GM18498 (cell line): ENCODE data around the gene GATAD2B.

Experiments
- ATAC-seq: cut with Tn5 transposase; IDR thresholded peaks from one replicate; pipeline ENCODE4 v1.9.1; 2021; ENCODE audit warnings: mild to moderate bottlenecking, moderate library complexity; ENCODE audit not compliant: unreplicated experiment

GATAD2B gene

GRCh38 chr1:153922972-153923925, at the start of gene GATAD2B:
Gene GATAD2B (minus strand): TSS chr1:153922972. CDS start chr1:153828347, 94,625 bp downstream.
- peak; percentile 95 for ATAC-seq

- no peak for ATAC-seq
Observed at GRCh38 chr1:153970346-153970745, 47.6 kb upstream of the GATAD2B start.

GRCh38 chr1:153968972-153969371, 46.2 kb upstream of the GATAD2B start:
- ATAC-seq, result no peak

- ATAC-seq, result no peak
Observed at GRCh38 chr1:153968408-153968807, 45.6 kb upstream of the GATAD2B start.

GRCh38 chr1:153968000-153968363, 45.2 kb upstream of the GATAD2B start:
- ATAC-seq, result no peak

GRCh38 chr1:153967107-153967999, 44.6 kb upstream of the GATAD2B start, which contains the start of gene CREB3L4:
Gene CREB3L4 (plus strand): TSS chr1:153967902. CDS start chr1:153968526, 624 bp downstream.
- peak; percentile 77 for ATAC-seq

GRCh38 chr1:153963850-153964331, 41.1 kb upstream of the GATAD2B start:
- no peak for ATAC-seq

- ATAC-seq, result peak; percentile 52
Observed at GRCh38 chr1:153963030-153963849, 40.5 kb upstream of the GATAD2B start, which contains the start of gene SLC39A1. Gene SLC39A1 (minus strand): TSS chr1:153963537. CDS start chr1:153962715, 822 bp downstream.

GRCh38 chr1:153962088-153963029, 39.6 kb upstream of the GATAD2B start:
- ATAC-seq, result no peak

- ATAC-seq, result no peak
Observed at GRCh38 chr1:153961421-153961820, 38.6 kb upstream of the GATAD2B start.

GRCh38 chr1:153960206-153960605, 37.4 kb upstream of the GATAD2B start:
- ATAC-seq, result no peak

GRCh38 chr1:153959454-153959853, 36.7 kb upstream of the GATAD2B start:
- no peak for ATAC-seq

- ATAC-seq, result no peak
Observed at GRCh38 chr1:153958961-153959260, 36.1 kb upstream of the GATAD2B start.

- ATAC-seq, result peak; percentile 78
Observed at GRCh38 chr1:153958111-153958960, 35.6 kb upstream of the GATAD2B start, which contains the start of gene CRTC2. Gene CRTC2 (minus strand): TSS chr1:153958612. CDS start chr1:153958497, 115 bp downstream.

GRCh38 chr1:153957744-153958110, 35.0 kb upstream of the GATAD2B start:
- peak; percentile 20 for ATAC-seq

GRCh38 chr1:153956997-153957715, 34.4 kb upstream of the GATAD2B start:
- ATAC-seq, result no peak

- no peak for ATAC-seq
Observed at GRCh38 chr1:153954826-153955225, 32.1 kb upstream of the GATAD2B start.
